ENCODE measurements around the gene PIK3R2. TPM values are rescaled to one million over a fixed set of nuclear protein-coding genes. Genes with fewer than 3 reads are reported as not detected.

PIK3R2 gene
- total RNA-seq, 1 experiment from 2014 or later: 38.1 TPM

- TF ChIP-seq EZH2 (IDR thresholded peaks at IDR 0.05; ENCODE audit: borderline replicate concordance, low read depth, low read length, poor library complexity, severe bottlenecking): no peak
- TF ChIP-seq CTCF (conservative IDR thresholded peaks at IDR 0.05; ENCODE audit: low read depth, low read length): no peak
- Histone ChIP-seq H3K4me3 (ENCODE audit: low read depth, low read length, poor library complexity, severe bottlenecking) (no peak overlapping the region), H3K36me3 (ENCODE audit: insufficient read depth, low read length, poor library complexity, severe bottlenecking) (peaks cover 24% of the 10 kb centered on the region), H3K4me1 (ENCODE audit: insufficient read depth, low read length, poor library complexity, severe bottlenecking) (no peaks in the 10 kb centered on the region), H3K9me3 (ENCODE audit: low read depth, low read length, poor library complexity, severe bottlenecking) (no peaks in the 10 kb centered on the region), H3K27ac (ENCODE audit: low read depth, low read length, poor library complexity, severe bottlenecking) (no peak overlapping the region), H3K27me3 (replicated peaks; ENCODE audit: insufficient read depth, low read depth, low read length, poor library complexity) (no peaks in the 10 kb centered on the region)
- CTCF ChIA-PET: interaction anchor here (1.7 kb wide), 1 partner anchor 47 kb away, joined by 5 read pairs; no protein-coding TSS in a partner anchor
- POLR2A ChIA-PET (ENCODE audit: low non-redundant PET): interaction anchor here (0.6 kb wide), 1 partner anchor 62 kb away, joined by 7 read pairs; no protein-coding TSS in a partner anchor
- no peak for DNase-seq (ENCODE audit: low spot score)
- BruUV-seq (replicated peaks): no TSS peak
- intact Hi-C loops (cut with micrococcal nuclease; ENCODE audit: unreplicated experiment): no loop called here
Observed at GRCh38 chr19:18159810-18160209, 6.8 kb downstream of the PIK3R2 start.

DNA sequence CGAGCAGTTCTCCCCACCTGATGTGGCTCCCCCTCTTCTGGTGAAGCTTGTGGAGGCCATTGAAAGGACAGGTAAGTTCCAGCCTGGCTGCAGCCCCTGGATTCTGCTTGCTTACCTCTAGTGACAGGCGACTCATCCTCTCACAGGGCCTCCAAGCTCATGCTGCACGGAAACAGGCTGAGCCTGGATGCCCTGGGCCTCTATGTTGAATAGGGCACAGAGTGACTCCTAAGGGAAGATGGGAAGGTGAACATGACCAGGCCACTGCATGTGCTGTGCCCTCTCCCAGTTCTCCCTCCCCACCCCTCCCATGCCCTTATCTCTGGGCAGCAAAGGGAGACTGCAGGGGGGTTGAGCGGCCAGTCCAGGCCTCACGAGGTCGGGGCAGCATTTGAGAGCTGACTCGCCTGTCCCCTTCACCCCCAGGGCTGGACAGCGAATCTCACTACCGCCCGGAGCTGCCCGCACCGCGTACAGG is 7.6 kb downstream of the PIK3R2 start:
- POLR2A ChIA-PET (ENCODE audit: low non-redundant PET): interaction anchor here (0.6 kb wide), 1 partner anchor 62 kb away, joined by 7 read pairs; no protein-coding TSS in a partner anchor
- CTCF ChIA-PET: interaction anchor here (0.6 to 1.7 kb wide), 3 partner anchors 16 to 250 kb away, joined by 3 to 11 read pairs (median 5); no protein-coding TSS in a partner anchor
- DNase-seq (ENCODE audit: low spot score): no peak
- no TSS peak for BruUV-seq (replicated peaks)
- H3K9me3 ChIP-seq (ENCODE audit: low read depth, low read length, poor library complexity, severe bottlenecking): no peaks in the 10 kb centered on the region
- no peaks in the 10 kb centered on the region for H3K4me1 ChIP-seq (ENCODE audit: insufficient read depth, low read length, poor library complexity, severe bottlenecking)
- peak overlapping the region; percentile 35 for H3K4me3 ChIP-seq (ENCODE audit: low read depth, low read length, poor library complexity, severe bottlenecking)
- H3K27ac ChIP-seq (ENCODE audit: low read depth, low read length, poor library complexity, severe bottlenecking): peak overlapping the region; percentile 65
- no peaks in the 10 kb centered on the region for H3K27me3 ChIP-seq (replicated peaks; ENCODE audit: insufficient read depth, low read depth, low read length, poor library complexity)
- TF ChIP-seq EZH2 (IDR thresholded peaks at IDR 0.05; ENCODE audit: borderline replicate concordance, low read depth, low read length, poor library complexity, severe bottlenecking): no peak
- no peak for TF ChIP-seq CTCF (conservative IDR thresholded peaks at IDR 0.05; ENCODE audit: low read depth, low read length)
- H3K36me3 ChIP-seq (ENCODE audit: insufficient read depth, low read length, poor library complexity, severe bottlenecking): peaks cover 27% of the 10 kb centered on the region
- intact Hi-C loops (cut with micrococcal nuclease; ENCODE audit: unreplicated experiment): no loop called here

- ChIA-PET POLR2A (ENCODE audit: low non-redundant PET) (no interaction called here), CTCF (interaction anchor here (0.6 to 1.7 kb wide), 6 partner anchors 8 to 249 kb away, joined by 3 to 11 read pairs (median 4); partner anchors contain the start of gene PIK3R2)
- intact Hi-C loops (cut with micrococcal nuclease; ENCODE audit: unreplicated experiment): no loop called here
- H3K27ac ChIP-seq (ENCODE audit: low read depth, low read length, poor library complexity, severe bottlenecking): peak overlapping the region; percentile 65
- no TSS peak for BruUV-seq (replicated peaks)
- no peaks in the 10 kb centered on the region for H3K27me3 ChIP-seq (replicated peaks; ENCODE audit: insufficient read depth, low read depth, low read length, poor library complexity)
- no peaks in the 10 kb centered on the region for H3K4me1 ChIP-seq (ENCODE audit: insufficient read depth, low read length, poor library complexity, severe bottlenecking)
- H3K4me3 ChIP-seq (ENCODE audit: low read depth, low read length, poor library complexity, severe bottlenecking): peak overlapping the region; percentile 35
- DNase-seq (ENCODE audit: low spot score): peak; percentile 66
- no peaks in the 10 kb centered on the region for H3K9me3 ChIP-seq (ENCODE audit: low read depth, low read length, poor library complexity, severe bottlenecking)
- no peak for TF ChIP-seq EZH2 (IDR thresholded peaks at IDR 0.05; ENCODE audit: borderline replicate concordance, low read depth, low read length, poor library complexity, severe bottlenecking)
- TF ChIP-seq CTCF (conservative IDR thresholded peaks at IDR 0.05; ENCODE audit: low read depth, low read length): peak; percentile 31; the same call in 1 of the 2 replicates
- H3K36me3 ChIP-seq (ENCODE audit: insufficient read depth, low read length, poor library complexity, severe bottlenecking): peaks cover 28% of the 10 kb centered on the region
Observed at GRCh38 chr19:18160971-18161635, 8.1 kb downstream of the PIK3R2 start.

Data from A673 (cell line).